Measurements from ENCODE around the gene THOP1.
"Not testable (repeated sequence)": the region's sequence is repeated elsewhere in the genome, so short reads cannot be mapped to it uniquely, and the experiment has no call there.

The THOP1 gene

GRCh38 chr19:2815923-2816322, 30.6 kb downstream of the THOP1 start:
- no peak overlapping the region for H3K4me3 ChIP-seq (ENCODE audit: low read length)
- no peaks in the 10 kb centered on the region for H3K9me3 ChIP-seq (ENCODE audit: control insufficient read depth, low read depth, low read length)
- no peak overlapping the region for H3K9ac ChIP-seq (ENCODE audit: low read length)
- no peaks in the 10 kb centered on the region for H3K4me1 ChIP-seq (ENCODE audit: control insufficient read depth, low read depth, low read length)
- peaks cover 8% of the 10 kb centered on the region for H3K36me3 ChIP-seq (ENCODE audit: control insufficient read depth, low read depth, low read length)
- no peaks in the 10 kb centered on the region for H3K27me3 ChIP-seq (ENCODE audit: control insufficient read depth, insufficient read depth, low read length)
- H3K27ac ChIP-seq (ENCODE audit: low read length) = no peak overlapping the region

- Histone ChIP-seq H3K4me3 (ENCODE audit: low read length) (no peak overlapping the region), H3K9ac (ENCODE audit: low read length) (no peak overlapping the region), H3K36me3 (ENCODE audit: control insufficient read depth, low read depth, low read length) (peaks cover under 1% of the 10 kb centered on the region), H3K9me3 (ENCODE audit: control insufficient read depth, low read depth, low read length) (no peaks in the 10 kb centered on the region), H3K27ac (ENCODE audit: low read length) (no peak overlapping the region), H3K4me1 (ENCODE audit: control insufficient read depth, low read depth, low read length) (no peaks in the 10 kb centered on the region), H3K27me3 (ENCODE audit: control insufficient read depth, insufficient read depth, low read length) (no peaks in the 10 kb centered on the region)
Measured at GRCh38 chr19:2816641-2817040, 31.3 kb downstream of the THOP1 start.

GRCh38 chr19:2817237-2817829, 32.0 kb downstream of the THOP1 start:
- H3K27ac ChIP-seq (ENCODE audit: low read length); H3K36me3 ChIP-seq (ENCODE audit: control insufficient read depth, low read depth, low read length); H3K9ac ChIP-seq (ENCODE audit: low read length); H3K4me3 ChIP-seq (ENCODE audit: low read length); H3K9me3 ChIP-seq (ENCODE audit: control insufficient read depth, low read depth, low read length); H3K27me3 ChIP-seq (ENCODE audit: control insufficient read depth, insufficient read depth, low read length); H3K4me1 ChIP-seq (ENCODE audit: control insufficient read depth, low read depth, low read length): not testable (repeated sequence)

- no peak within 1 kb of the TSS for H3K27ac ChIP-seq (ENCODE audit: low read length)
Measured at GRCh38 chr19:2819540-2820111, 34.3 kb downstream of the THOP1 start, which contains the start of gene ZNF554. Gene ZNF554, plus strand, starts transcription at chr19:2819868. Its CDS starts 204 bp downstream, at chr19:2820072.

GRCh38 chr19:2820112-2820702, 34.9 kb downstream of the THOP1 start:
- Histone ChIP-seq H3K27me3 (ENCODE audit: control insufficient read depth, insufficient read depth, low read length) (no peaks in the 10 kb centered on the region), H3K4me3 (ENCODE audit: low read length) (peak overlapping the region; percentile 70), H3K9ac (ENCODE audit: low read length) (peak overlapping the region; percentile 31), H3K4me1 (ENCODE audit: control insufficient read depth, low read depth, low read length) (no peaks in the 10 kb centered on the region), H3K27ac (ENCODE audit: low read length) (no peak overlapping the region), H3K36me3 (ENCODE audit: control insufficient read depth, low read depth, low read length) (no peaks in the 10 kb centered on the region), H3K9me3 (ENCODE audit: control insufficient read depth, low read depth, low read length) (no peaks in the 10 kb centered on the region)

More at GRCh38 chr19:2819540-2820111, 34.3 kb downstream of the THOP1 start, which contains the start of gene ZNF554:
- H3K4me3 ChIP-seq (ENCODE audit: low read length) = peak within 1 kb of the TSS; percentile 70
- H3K9me3 ChIP-seq (ENCODE audit: control insufficient read depth, low read depth, low read length) = no peaks in the 10 kb centered on the region
- H3K9ac ChIP-seq (ENCODE audit: low read length) = peak within 1 kb of the TSS; percentile 31
- no peaks in the 10 kb centered on the region for H3K27me3 ChIP-seq (ENCODE audit: control insufficient read depth, insufficient read depth, low read length)
- H3K4me1 ChIP-seq (ENCODE audit: control insufficient read depth, low read depth, low read length) = no peaks in the 10 kb centered on the region
- H3K36me3 ChIP-seq (ENCODE audit: control insufficient read depth, low read depth, low read length) = no peaks in the 10 kb centered on the region

GRCh38 chr19:2822846-2823245, 37.5 kb downstream of the THOP1 start:
- no peaks in the 10 kb centered on the region for H3K27me3 ChIP-seq (ENCODE audit: control insufficient read depth, insufficient read depth, low read length)
- H3K36me3 ChIP-seq (ENCODE audit: control insufficient read depth, low read depth, low read length) = no peaks in the 10 kb centered on the region
- no peaks in the 10 kb centered on the region for H3K4me1 ChIP-seq (ENCODE audit: control insufficient read depth, low read depth, low read length)
- no peak overlapping the region for H3K9ac ChIP-seq (ENCODE audit: low read length)
- no peaks in the 10 kb centered on the region for H3K9me3 ChIP-seq (ENCODE audit: control insufficient read depth, low read depth, low read length)
- no peak overlapping the region for H3K4me3 ChIP-seq (ENCODE audit: low read length)
- no peak overlapping the region for H3K27ac ChIP-seq (ENCODE audit: low read length)

- no peak overlapping the region for H3K4me3 ChIP-seq (ENCODE audit: low read length)
- H3K4me1 ChIP-seq (ENCODE audit: control insufficient read depth, low read depth, low read length) = no peaks in the 10 kb centered on the region
- no peak overlapping the region for H3K27ac ChIP-seq (ENCODE audit: low read length)
- H3K9me3 ChIP-seq (ENCODE audit: control insufficient read depth, low read depth, low read length) = no peaks in the 10 kb centered on the region
- H3K27me3 ChIP-seq (ENCODE audit: control insufficient read depth, insufficient read depth, low read length) = no peaks in the 10 kb centered on the region
- H3K9ac ChIP-seq (ENCODE audit: low read length) = no peak overlapping the region
- no peaks in the 10 kb centered on the region for H3K36me3 ChIP-seq (ENCODE audit: control insufficient read depth, low read depth, low read length)
Measured at GRCh38 chr19:2823646-2824045, 38.3 kb downstream of the THOP1 start.

GRCh38 chr19:2824129-2824528, 38.8 kb downstream of the THOP1 start:
- Histone ChIP-seq H3K4me3 (ENCODE audit: low read length) (no peak overlapping the region), H3K9me3 (ENCODE audit: control insufficient read depth, low read depth, low read length) (no peaks in the 10 kb centered on the region), H3K27me3 (ENCODE audit: control insufficient read depth, insufficient read depth, low read length) (no peaks in the 10 kb centered on the region), H3K27ac (ENCODE audit: low read length) (no peak overlapping the region), H3K36me3 (ENCODE audit: control insufficient read depth, low read depth, low read length) (no peaks in the 10 kb centered on the region), H3K9ac (ENCODE audit: low read length) (no peak overlapping the region), H3K4me1 (ENCODE audit: control insufficient read depth, low read depth, low read length) (no peaks in the 10 kb centered on the region)

GRCh38 chr19:2827022-2827421, 41.7 kb downstream of the THOP1 start:
- Histone ChIP-seq H3K27me3 (ENCODE audit: control insufficient read depth, insufficient read depth, low read length) (no peaks in the 10 kb centered on the region), H3K9me3 (ENCODE audit: control insufficient read depth, low read depth, low read length) (peaks cover 3% of the 10 kb centered on the region), H3K9ac (ENCODE audit: low read length) (no peak overlapping the region)

GRCh38 chr19:2827840-2828489, 42.7 kb downstream of the THOP1 start:
- H3K27ac ChIP-seq (ENCODE audit: low read length) = no peak overlapping the region
- no peaks in the 10 kb centered on the region for H3K27me3 ChIP-seq (ENCODE audit: control insufficient read depth, insufficient read depth, low read length)
- H3K4me1 ChIP-seq (ENCODE audit: control insufficient read depth, low read depth, low read length) = no peaks in the 10 kb centered on the region
- H3K4me3 ChIP-seq (ENCODE audit: low read length) = no peak overlapping the region
- H3K9ac ChIP-seq (ENCODE audit: low read length) = no peak overlapping the region
- no peaks in the 10 kb centered on the region for H3K36me3 ChIP-seq (ENCODE audit: control insufficient read depth, low read depth, low read length)
- H3K9me3 ChIP-seq (ENCODE audit: control insufficient read depth, low read depth, low read length) = peaks cover 9% of the 10 kb centered on the region

More at GRCh38 chr19:2827022-2827421, 41.7 kb downstream of the THOP1 start:
- no peaks in the 10 kb centered on the region for H3K36me3 ChIP-seq (ENCODE audit: control insufficient read depth, low read depth, low read length)
- no peaks in the 10 kb centered on the region for H3K4me1 ChIP-seq (ENCODE audit: control insufficient read depth, low read depth, low read length)
- H3K27ac ChIP-seq (ENCODE audit: low read length) = no peak overlapping the region
- no peak overlapping the region for H3K4me3 ChIP-seq (ENCODE audit: low read length)

- H3K4me1 ChIP-seq (ENCODE audit: control insufficient read depth, low read depth, low read length) = no peaks in the 10 kb centered on the region
- no peaks in the 10 kb centered on the region for H3K36me3 ChIP-seq (ENCODE audit: control insufficient read depth, low read depth, low read length)
- no peak overlapping the region for H3K4me3 ChIP-seq (ENCODE audit: low read length)
- H3K27me3 ChIP-seq (ENCODE audit: control insufficient read depth, insufficient read depth, low read length) = no peaks in the 10 kb centered on the region
- peaks cover 39% of the 10 kb centered on the region for H3K9me3 ChIP-seq (ENCODE audit: control insufficient read depth, low read depth, low read length)
- H3K27ac ChIP-seq (ENCODE audit: low read length) = no peak overlapping the region
- H3K9ac ChIP-seq (ENCODE audit: low read length) = no peak overlapping the region
Measured at GRCh38 chr19:2834294-2834871, 49.1 kb downstream of the THOP1 start.
